Endodermal cell (in vitro differentiated cells): ENCODE results near the gene WDSUB1. TPM values are rescaled to one million over a fixed set of nuclear protein-coding genes. Genes with fewer than 3 reads are reported as not detected.

Experiments used
- DNase-seq: peaks from one replicate; pipeline ENCODE4 v3.0.0-alpha.2; 2017
- H3K27ac ChIP-seq: 2 replicates; pipeline ENCODE4 v1.5.1; 2013; ENCODE audit warnings: mild to moderate bottlenecking, low read depth, low read length, moderate library complexity
- H3K27me3 ChIP-seq: 2 replicates; pipeline ENCODE4 v1.6.1; 2013; ENCODE audit warnings: mild to moderate bottlenecking, low read length, moderate library complexity; ENCODE audit not compliant: insufficient read depth, control insufficient read depth, poor library complexity, severe bottlenecking
- H3K36me3 ChIP-seq: 2 replicates; pipeline ENCODE4 v1.7.0; 2013; ENCODE audit warnings: mild to moderate bottlenecking, low read length, moderate library complexity; ENCODE audit not compliant: control insufficient read depth, insufficient read depth
- H3K4me1 ChIP-seq: one replicate; pipeline ENCODE4 v1.7.0; 2013; ENCODE audit warnings: low read length; ENCODE audit not compliant: control insufficient read depth, insufficient read depth
- H3K4me3 ChIP-seq: 2 replicates; pipeline ENCODE4 v1.5.1; 2013; ENCODE audit warnings: mild to moderate bottlenecking, low read length, moderate library complexity
- H3K9ac ChIP-seq: 2 replicates; pipeline ENCODE4 v1.6.1; 2013; ENCODE audit warnings: mild to moderate bottlenecking, low read length, moderate library complexity; ENCODE audit not compliant: poor library complexity, severe bottlenecking; ENCODE audit errors: extremely low read depth
- H3K9me3 ChIP-seq: 2 replicates; pipeline ENCODE4 v1.6.1; 2013; ENCODE audit warnings: mild to moderate bottlenecking, low read length, moderate library complexity; ENCODE audit not compliant: control insufficient read depth
- H3K27ac Mint-ChIP-seq: 2 replicates; pipeline ENCODE4 v1.8.0; 2020; ENCODE audit warnings: mixed read lengths
- H3K27me3 Mint-ChIP-seq: 2 replicates; pipeline ENCODE4 v1.8.0; 2021; ENCODE audit warnings: mild to moderate bottlenecking, mixed read lengths; ENCODE audit not compliant: insufficient read depth
- H3K36me3 Mint-ChIP-seq: 2 replicates; pipeline ENCODE4 v1.8.0; 2020; ENCODE audit warnings: low read depth, mixed read lengths
- H3K4me1 Mint-ChIP-seq: 2 replicates; pipeline ENCODE4 v1.8.0; 2020; ENCODE audit warnings: mixed read lengths
- H3K4me3 Mint-ChIP-seq: 2 replicates; pipeline ENCODE4 v1.8.0; 2020; ENCODE audit warnings: mild to moderate bottlenecking, moderate library complexity, mixed read lengths
- H3K9me3 Mint-ChIP-seq: 2 replicates; pipeline ENCODE4 v1.8.0; 2020; ENCODE audit warnings: mild to moderate bottlenecking, mixed read lengths
- WGBS, 2 experiments: methylation state at CpG; one replicate each; pipeline versions ENCODE4 v1.1.5 to v1.1.7; 2013; ENCODE audit warnings: missing lambda C conversion rate in 2 of 2, mixed read lengths in 1 of 2; ENCODE audit not compliant: insufficient coverage in 1 of 2, insufficient read length in 1 of 2; 5-methylcytosine and 5-hydroxymethylcytosine counted together
- total RNA-seq, 2 donors: library from RNA; stranded (reverse); fragmentation: NEBNext Ultra II Directional in 1 of 2; extraction: Animal tissue kit (Norgen Biotek cat#: 25700) in 1 of 2; gene quantifications; 2 replicates in 1 of 2; 3 replicates in 1 of 2; pipeline ENCODE4 v1.2.1, GENCODE V29; 2021
- TF ChIP-seq, protein P1 (sequence below): fragments of 200-600 bp; sonication (generic); conservative IDR thresholded peaks from 2 replicates; pipeline ENCODE4 v1.5.0; 2021; ENCODE audit warnings: antibody characterized with exemption, mild to moderate bottlenecking

The WDSUB1 gene
- total RNA-seq, 2 donors from 2014 or later = 10.7 to 14.7 TPM

DNA sequence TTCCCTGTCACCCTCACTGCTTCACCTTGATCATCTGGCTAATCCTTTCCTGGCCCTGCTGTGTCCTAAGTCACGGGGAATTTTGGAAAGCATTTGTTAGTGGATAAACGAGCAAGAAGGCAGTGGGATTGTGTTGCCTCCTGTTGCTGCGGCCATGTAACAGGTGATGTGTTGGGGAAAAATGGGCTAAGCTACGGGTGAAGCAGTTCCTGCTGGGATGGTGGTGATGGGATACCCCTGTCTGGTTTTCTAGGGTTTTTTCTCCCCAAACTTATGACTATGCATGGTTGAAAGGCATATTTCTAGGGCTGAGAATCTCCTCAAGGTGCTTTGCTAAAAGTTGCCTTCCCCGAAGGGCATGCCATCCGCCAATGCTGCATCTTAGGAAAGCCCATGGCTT is 68.1 kb downstream of the WDSUB1 start:
- Mint-ChIP-seq H3K9me3 (no peaks in the 10 kb centered on the region), H3K4me3 (no peak overlapping the region), H3K4me1 (no peaks in the 10 kb centered on the region), H3K36me3 (peaks cover 16% of the 10 kb centered on the region), H3K27me3 (peaks cover 4% of the 10 kb centered on the region), H3K27ac (no peak overlapping the region)
- Histone ChIP-seq H3K4me3 (no peak overlapping the region), H3K9ac (no peak overlapping the region), H3K27me3 (no peaks in the 10 kb centered on the region), H3K9me3 (no peaks in the 10 kb centered on the region), H3K36me3 (peaks cover 97% of the 10 kb centered on the region), H3K27ac (no peak overlapping the region), H3K4me1 (no peaks in the 10 kb centered on the region)
- WGBS, 2 experiments = 92 to 93% methylated on average over 3 to 6 of the region's 6 CpGs
- TF ChIP-seq, protein P1, sequence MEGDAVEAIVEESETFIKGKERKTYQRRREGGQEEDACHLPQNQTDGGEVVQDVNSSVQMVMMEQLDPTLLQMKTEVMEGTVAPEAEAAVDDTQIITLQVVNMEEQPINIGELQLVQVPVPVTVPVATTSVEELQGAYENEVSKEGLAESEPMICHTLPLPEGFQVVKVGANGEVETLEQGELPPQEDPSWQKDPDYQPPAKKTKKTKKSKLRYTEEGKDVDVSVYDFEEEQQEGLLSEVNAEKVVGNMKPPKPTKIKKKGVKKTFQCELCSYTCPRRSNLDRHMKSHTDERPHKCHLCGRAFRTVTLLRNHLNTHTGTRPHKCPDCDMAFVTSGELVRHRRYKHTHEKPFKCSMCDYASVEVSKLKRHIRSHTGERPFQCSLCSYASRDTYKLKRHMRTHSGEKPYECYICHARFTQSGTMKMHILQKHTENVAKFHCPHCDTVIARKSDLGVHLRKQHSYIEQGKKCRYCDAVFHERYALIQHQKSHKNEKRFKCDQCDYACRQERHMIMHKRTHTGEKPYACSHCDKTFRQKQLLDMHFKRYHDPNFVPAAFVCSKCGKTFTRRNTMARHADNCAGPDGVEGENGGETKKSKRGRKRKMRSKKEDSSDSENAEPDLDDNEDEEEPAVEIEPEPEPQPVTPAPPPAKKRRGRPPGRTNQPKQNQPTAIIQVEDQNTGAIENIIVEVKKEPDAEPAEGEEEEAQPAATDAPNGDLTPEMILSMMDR = no peak
- peak; percentile 20 for DNase-seq

DNA sequence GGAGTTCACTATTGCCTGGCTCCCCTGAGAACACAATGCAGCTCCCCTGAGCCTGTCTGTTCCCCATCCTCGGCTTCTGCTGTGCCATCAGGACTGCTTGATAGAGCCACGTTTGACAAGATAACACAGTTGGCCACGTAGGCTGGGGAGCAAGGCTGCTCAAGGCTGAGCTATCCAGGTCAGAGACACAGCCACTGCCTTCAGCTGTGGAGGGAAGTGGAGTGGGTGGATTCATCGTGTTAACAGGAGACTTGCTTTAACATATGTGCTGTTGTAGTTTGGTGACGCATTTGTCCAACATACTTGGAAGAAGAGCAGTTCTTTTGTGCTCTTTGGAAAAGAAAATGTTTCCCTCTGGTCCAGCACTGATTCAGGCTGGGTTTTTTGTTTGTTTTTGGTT is 68.8 kb downstream of the WDSUB1 start:
- Mint-ChIP-seq H3K4me1 (no peaks in the 10 kb centered on the region), H3K36me3 (peaks cover 16% of the 10 kb centered on the region), H3K9me3 (no peaks in the 10 kb centered on the region), H3K27ac (no peak overlapping the region), H3K27me3 (peaks cover 6% of the 10 kb centered on the region), H3K4me3 (no peak overlapping the region)
- TF ChIP-seq, protein P1 = no peak
- H3K4me1 ChIP-seq = no peaks in the 10 kb centered on the region
- 84 to 91% methylated on average over 5 of the region's 5 CpGs for WGBS, 2 experiments
- H3K4me3 ChIP-seq = no peak overlapping the region
- peaks cover 96% of the 10 kb centered on the region for H3K36me3 ChIP-seq
- no peak overlapping the region for H3K27ac ChIP-seq
- no peak overlapping the region for H3K9ac ChIP-seq
- H3K27me3 ChIP-seq = no peaks in the 10 kb centered on the region
- peak; percentile 21 for DNase-seq
- H3K9me3 ChIP-seq = no peaks in the 10 kb centered on the region

DNA sequence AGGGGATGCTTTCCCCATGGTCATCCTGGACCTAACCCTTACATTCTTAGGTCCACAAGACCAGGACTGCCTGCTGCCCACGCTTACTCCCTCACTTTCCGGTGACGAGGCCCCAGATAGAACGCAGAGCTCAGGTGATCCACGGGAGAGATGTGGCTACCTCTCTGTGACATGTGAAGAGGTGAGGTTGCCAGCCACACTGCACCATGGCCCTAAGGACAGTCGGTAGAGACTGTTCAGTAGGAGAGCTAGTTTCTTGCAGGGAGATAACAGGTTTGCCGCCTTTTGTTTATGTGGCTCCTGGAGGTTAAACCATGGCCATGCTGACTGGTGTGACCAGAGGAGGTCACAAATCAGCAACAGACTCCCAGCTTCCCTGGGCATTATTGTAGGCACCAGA is 71.4 kb downstream of the WDSUB1 start:
- TF ChIP-seq, protein P1 = no peak
- H3K27me3 ChIP-seq = no peaks in the 10 kb centered on the region
- no peak overlapping the region for H3K27ac Mint-ChIP-seq

More for the DNA sequence above, 71.4 kb downstream of the WDSUB1 start:
- no peak overlapping the region for H3K9ac ChIP-seq
- no peaks in the 10 kb centered on the region for H3K9me3 ChIP-seq
- H3K4me3 ChIP-seq = no peak overlapping the region
- Mint-ChIP-seq H3K9me3 (no peaks in the 10 kb centered on the region), H3K4me1 (peaks cover 14% of the 10 kb centered on the region), H3K4me3 (no peak overlapping the region), H3K27me3 (peaks cover 15% of the 10 kb centered on the region), H3K36me3 (peaks cover 14% of the 10 kb centered on the region)
- WGBS, 2 experiments = 93 to 100% methylated on average over 3 to 7 of the region's 7 CpGs
- H3K27ac ChIP-seq = no peak overlapping the region
- peaks cover 5% of the 10 kb centered on the region for H3K4me1 ChIP-seq
- DNase-seq = peak; percentile 35
- H3K36me3 ChIP-seq = peaks cover 81% of the 10 kb centered on the region
